DOHH2 (cell line): ENCODE measurements around the gene RAD51C.

ENCODE experiments used
- H3F3A ChIP-seq: fragments of 200-600 bp; sonication (generic), shearing (Covaris generic); 2 replicates; pipeline ENCODE4 v1.6.0; 2016; ENCODE audit warnings: antibody characterized with exemption, mild to moderate bottlenecking; ENCODE audit not compliant: control insufficient read depth, insufficient read depth
- H3K27ac ChIP-seq: fragments of 200-600 bp; sonication (generic); 2 replicates; pipeline ENCODE4 v1.5.1; 2014; ENCODE audit warnings: low read depth, mild to moderate bottlenecking, low read length, moderate library complexity
- H3K27me3 ChIP-seq: fragments of 200-600 bp; sonication (generic); 2 replicates; pipeline ENCODE4 v1.6.1; 2014; ENCODE audit warnings: mild to moderate bottlenecking, low read length, mixed read lengths; ENCODE audit not compliant: control insufficient read depth
- H3K36me3 ChIP-seq: fragments of 200-600 bp; sonication (generic); 2 replicates; pipeline ENCODE4 v1.6.1; 2014; ENCODE audit warnings: mild to moderate bottlenecking, low read length, moderate library complexity, mixed read lengths; ENCODE audit not compliant: control insufficient read depth
- H3K4me1 ChIP-seq: fragments of 200-600 bp; sonication (generic); 2 replicates; pipeline ENCODE4 v1.6.1; 2014; ENCODE audit warnings: mild to moderate bottlenecking, low read length, mixed read lengths; ENCODE audit not compliant: control insufficient read depth
- H3K4me2 ChIP-seq: fragments of 200-600 bp; sonication (generic); 2 replicates; pipeline ENCODE4 v1.6.0; 2014; ENCODE audit warnings: mild to moderate bottlenecking, low read length, moderate library complexity
- H3K4me3 ChIP-seq: fragments of 200-600 bp; sonication (generic); 2 replicates; pipeline ENCODE4 v1.5.1; 2014; ENCODE audit warnings: mild to moderate bottlenecking, low read length, mixed read lengths
- H3K79me2 ChIP-seq: fragments of 200-600 bp; sonication (generic); 2 replicates; pipeline ENCODE4 v1.6.1; 2014; ENCODE audit warnings: mild to moderate bottlenecking, low read length, mixed read lengths; ENCODE audit not compliant: control insufficient read depth
- H3K9me2 ChIP-seq: fragments of 200-600 bp; sonication (generic); replicated peaks from 2 replicates; pipeline ENCODE4 v1.6.1; 2014; ENCODE audit warnings: mild to moderate bottlenecking, low read length, mixed read lengths; ENCODE audit not compliant: control insufficient read depth
- H3K9me3 ChIP-seq: fragments of 200-600 bp; sonication (generic); 2 replicates; pipeline ENCODE4 v1.6.1; 2014; ENCODE audit warnings: antibody characterized with exemption, low read length, mixed read lengths; ENCODE audit not compliant: control insufficient read depth, insufficient read depth
- H4K20me1 ChIP-seq: fragments of 200-600 bp; sonication (generic); 2 replicates; pipeline ENCODE4 v1.6.0; 2014; ENCODE audit warnings: low read depth, mild to moderate bottlenecking, antibody characterized with exemption, low read length, moderate library complexity; ENCODE audit not compliant: control insufficient read depth, insufficient read depth
- EZH2phosphoT487 ChIP-seq: fragments of 200-600 bp; sonication (generic); IDR thresholded peaks from 2 replicates; pipeline ENCODE4 v1.6.1; 2017; ENCODE audit warnings: borderline replicate concordance, mild to moderate bottlenecking, antibody characterized with exemption, low read length, moderate library complexity, mixed read lengths
- TF ChIP-seq, protein P1 (sequence below): fragments of 200-600 bp; sonication (generic); IDR thresholded peaks from one replicate; pipeline ENCODE4 v1.5.1; 2014; ENCODE audit warnings: antibody characterized with exemption, mild to moderate bottlenecking, low read depth, low read length; ENCODE audit not compliant: poor library complexity, severe bottlenecking

RAD51C gene

DNA sequence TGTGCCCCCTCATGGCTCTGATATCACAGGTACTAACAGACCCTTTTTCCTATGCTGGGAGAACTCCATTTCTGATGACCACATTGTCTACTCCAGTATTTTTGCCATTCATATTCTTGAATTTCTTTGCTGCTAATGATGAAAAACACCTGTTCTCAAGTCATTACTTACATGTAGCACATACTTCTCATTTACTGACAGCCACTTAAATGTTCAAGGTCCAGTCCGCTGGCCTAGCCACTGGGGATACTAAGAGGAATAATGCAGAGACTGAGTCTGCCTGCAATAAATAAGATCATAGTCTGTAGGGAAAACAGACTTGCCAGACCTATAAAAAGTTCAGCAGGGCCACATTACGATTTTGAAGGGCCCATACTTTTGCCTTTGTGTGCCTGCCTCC, 28.1 kb upstream of the RAD51C start:
- no peaks in the 10 kb centered on the region for H4K20me1 ChIP-seq
- H3F3A ChIP-seq = peaks cover 6% of the 10 kb centered on the region; the same call in 1 of the 2 replicates
- no peak overlapping the region for H3K27ac ChIP-seq
- H3K9me3 ChIP-seq = no peaks in the 10 kb centered on the region
- H3K36me3 ChIP-seq = no peaks in the 10 kb centered on the region
- TF ChIP-seq, protein P1, sequence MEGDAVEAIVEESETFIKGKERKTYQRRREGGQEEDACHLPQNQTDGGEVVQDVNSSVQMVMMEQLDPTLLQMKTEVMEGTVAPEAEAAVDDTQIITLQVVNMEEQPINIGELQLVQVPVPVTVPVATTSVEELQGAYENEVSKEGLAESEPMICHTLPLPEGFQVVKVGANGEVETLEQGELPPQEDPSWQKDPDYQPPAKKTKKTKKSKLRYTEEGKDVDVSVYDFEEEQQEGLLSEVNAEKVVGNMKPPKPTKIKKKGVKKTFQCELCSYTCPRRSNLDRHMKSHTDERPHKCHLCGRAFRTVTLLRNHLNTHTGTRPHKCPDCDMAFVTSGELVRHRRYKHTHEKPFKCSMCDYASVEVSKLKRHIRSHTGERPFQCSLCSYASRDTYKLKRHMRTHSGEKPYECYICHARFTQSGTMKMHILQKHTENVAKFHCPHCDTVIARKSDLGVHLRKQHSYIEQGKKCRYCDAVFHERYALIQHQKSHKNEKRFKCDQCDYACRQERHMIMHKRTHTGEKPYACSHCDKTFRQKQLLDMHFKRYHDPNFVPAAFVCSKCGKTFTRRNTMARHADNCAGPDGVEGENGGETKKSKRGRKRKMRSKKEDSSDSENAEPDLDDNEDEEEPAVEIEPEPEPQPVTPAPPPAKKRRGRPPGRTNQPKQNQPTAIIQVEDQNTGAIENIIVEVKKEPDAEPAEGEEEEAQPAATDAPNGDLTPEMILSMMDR = no peak
- no peak for TF ChIP-seq EZH2phosphoT487
- no peaks in the 10 kb centered on the region for H3K9me2 ChIP-seq
- H3K4me1 ChIP-seq = peaks cover 13% of the 10 kb centered on the region
- H3K4me3 ChIP-seq = no peak overlapping the region
- H3K27me3 ChIP-seq = peaks cover 14% of the 10 kb centered on the region
- no peak overlapping the region for H3K4me2 ChIP-seq
- no peaks in the 10 kb centered on the region; the same call in 1 of the 2 replicates for H3K79me2 ChIP-seq

DNA sequence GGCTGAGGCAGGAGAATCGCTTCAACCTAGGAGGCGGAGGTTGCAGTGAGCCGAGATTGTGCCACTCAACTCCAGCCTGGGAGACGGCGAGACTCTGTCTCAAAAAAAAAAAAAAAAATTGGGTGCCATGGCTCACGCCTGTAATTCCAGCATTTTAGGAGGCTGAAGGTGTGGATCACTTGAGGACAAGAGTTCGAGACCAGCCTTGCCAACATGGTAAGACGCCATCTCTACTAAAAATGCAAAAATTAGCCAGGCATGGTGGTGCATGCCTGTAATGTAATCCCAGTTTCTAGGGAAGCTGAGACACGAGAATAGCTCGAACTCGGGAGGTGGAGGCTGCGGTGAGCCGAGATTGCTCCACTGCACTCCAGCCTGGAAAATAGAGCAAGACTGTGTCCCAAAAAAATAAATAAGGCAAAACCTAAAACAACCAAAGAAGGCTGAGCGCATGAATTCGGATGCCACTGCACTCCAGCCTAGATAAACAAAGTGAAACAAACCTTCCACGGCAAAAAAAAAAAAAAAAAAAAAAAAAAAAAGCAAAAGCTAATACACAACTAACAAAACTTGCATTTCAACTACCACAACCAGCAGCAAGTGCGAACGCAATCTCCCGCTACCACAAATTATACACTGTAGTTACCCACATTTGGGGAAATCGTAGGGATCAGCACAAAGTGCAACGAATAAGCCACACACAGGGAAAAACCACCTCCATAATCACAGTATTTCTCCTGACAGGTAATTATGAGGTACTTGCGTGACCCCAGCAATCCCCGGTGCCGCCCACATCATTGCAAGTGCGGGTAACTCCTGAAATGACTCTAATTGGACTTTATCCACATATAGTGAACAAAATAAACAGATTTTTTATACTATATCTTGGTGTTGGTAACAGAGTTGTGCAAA, 26.2 kb upstream of the RAD51C start:
- no peaks in the 10 kb centered on the region for H3K9me2 ChIP-seq
- H3K27ac ChIP-seq = no peak overlapping the region
- peak overlapping the region; percentile 74 for H3K4me3 ChIP-seq
- H3K9me3 ChIP-seq = no peaks in the 10 kb centered on the region
- H3K27me3 ChIP-seq = peaks cover 18% of the 10 kb centered on the region
- no peaks in the 10 kb centered on the region for H3K79me2 ChIP-seq
- H3K4me1 ChIP-seq = peaks cover 13% of the 10 kb centered on the region
- H4K20me1 ChIP-seq = no peaks in the 10 kb centered on the region
- H3K36me3 ChIP-seq = no peaks in the 10 kb centered on the region
- TF ChIP-seq, protein P1 = no peak
- no peak for TF ChIP-seq EZH2phosphoT487
- peaks cover 6% of the 10 kb centered on the region; the same call in 1 of the 2 replicates for H3F3A ChIP-seq
- H3K4me2 ChIP-seq = peak overlapping the region; percentile 93

DNA sequence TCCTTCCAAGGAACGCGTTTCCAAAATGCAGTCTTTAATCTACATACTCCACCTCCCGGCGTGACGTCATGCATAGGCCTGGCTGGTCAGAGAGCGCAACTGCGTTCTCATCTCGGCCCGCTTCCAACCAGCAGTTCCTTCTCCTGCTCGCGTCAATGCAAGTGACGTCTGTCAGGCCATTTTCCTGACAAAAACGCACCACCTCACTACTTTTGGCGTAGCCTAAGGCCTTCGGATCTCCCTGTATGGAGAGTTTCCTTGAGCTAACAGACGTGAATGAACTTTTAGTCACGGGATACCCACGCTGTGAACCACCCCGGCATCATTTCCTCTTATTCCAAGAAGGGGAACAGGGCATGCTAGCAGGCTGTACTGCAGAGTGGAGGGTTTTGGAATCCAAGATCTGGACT, 25.5 kb upstream of the RAD51C start:
- no peaks in the 10 kb centered on the region for H3K9me3 ChIP-seq
- TF ChIP-seq, protein P1 = no peak
- TF ChIP-seq EZH2phosphoT487 = no peak
- no peaks in the 10 kb centered on the region for H3K9me2 ChIP-seq
- H3K4me2 ChIP-seq = peak overlapping the region; percentile 93
- peaks cover 6% of the 10 kb centered on the region; the same call in 1 of the 2 replicates for H3F3A ChIP-seq
- no peak overlapping the region for H3K27ac ChIP-seq
- peaks cover 18% of the 10 kb centered on the region for H3K27me3 ChIP-seq
- H4K20me1 ChIP-seq = no peaks in the 10 kb centered on the region
- H3K36me3 ChIP-seq = no peaks in the 10 kb centered on the region
- no peaks in the 10 kb centered on the region for H3K79me2 ChIP-seq
- H3K4me1 ChIP-seq = peaks cover 13% of the 10 kb centered on the region
- H3K4me3 ChIP-seq = peak overlapping the region; percentile 74
